ENCODE measurements around the gene MOCS2.

Gene MOCS2

GRCh38 chr5:53110156-53110555, 599 bp upstream of the MOCS2 start:
- Histone ChIP-seq H3K4me2 (ENCODE audit: low read depth, low read length, poor library complexity, severe bottlenecking) (peak overlapping the region; percentile 90), H3K4me3 (ENCODE audit: insufficient read depth, low read length, poor library complexity, severe bottlenecking) (peak overlapping the region; percentile 77), H3K27ac (ENCODE audit: low read depth, low read length) (no peak overlapping the region), H3K9ac (ENCODE audit: low read length) (peak overlapping the region; percentile 84), H3F3A (ENCODE audit: insufficient read depth) (0 out of 2 replicates have a peak, but pooled peaks cover 4% of the 10 kb centered on the region), H3K9me3 (ENCODE audit: insufficient read depth, low read length) (no peaks in the 10 kb centered on the region), H3K79me2 (ENCODE audit: insufficient read depth, low read length) (peaks cover 32% of the 10 kb centered on the region; the same call in 1 of the 2 replicates), H3K9me2 (replicated peaks; ENCODE audit: insufficient read depth, low read length) (no peaks in the 10 kb centered on the region), H2AFZ (ENCODE audit: low read depth, low read length, severe bottlenecking) (peak overlapping the region; percentile 83), H3K27me3 (ENCODE audit: low read length) (no peaks in the 10 kb centered on the region), H4K20me1 (ENCODE audit: low read depth, low read length) (no peaks in the 10 kb centered on the region), H3K36me3 (ENCODE audit: low read length) (0 out of 2 replicates have a peak, but pooled peaks cover 3% of the 10 kb centered on the region)
- no peak for TF ChIP-seq CTCF (IDR thresholded peaks at IDR 0.05; ENCODE audit: insufficient read depth, low read length, poor library complexity, severe bottlenecking)
- no peak for TF ChIP-seq EZH2phosphoT487 (conservative IDR thresholded peaks at IDR 0.05; ENCODE audit: low read length)

GRCh38 chr5:53109056-53109442, 508 bp downstream of the MOCS2 start:
- H3K27ac ChIP-seq (ENCODE audit: low read depth, low read length) = peak overlapping the region; percentile 49
- 0 out of 2 replicates have a peak, but pooled peaks cover 9% of the 10 kb centered on the region for H3K36me3 ChIP-seq (ENCODE audit: low read length)
- peak overlapping the region; percentile 77 for H3K4me3 ChIP-seq (ENCODE audit: insufficient read depth, low read length, poor library complexity, severe bottlenecking)
- H4K20me1 ChIP-seq (ENCODE audit: low read depth, low read length) = no peaks in the 10 kb centered on the region
- no peak for TF ChIP-seq EZH2phosphoT487 (conservative IDR thresholded peaks at IDR 0.05; ENCODE audit: low read length)
- TF ChIP-seq CTCF (IDR thresholded peaks at IDR 0.05; ENCODE audit: insufficient read depth, low read length, poor library complexity, severe bottlenecking) = no peak
- peaks cover 32% of the 10 kb centered on the region for H3K79me2 ChIP-seq (ENCODE audit: insufficient read depth, low read length)
- H3K4me2 ChIP-seq (ENCODE audit: low read depth, low read length, poor library complexity, severe bottlenecking) = peak overlapping the region; percentile 90
- no peaks in the 10 kb centered on the region for H3K9me3 ChIP-seq (ENCODE audit: insufficient read depth, low read length)
- no peaks in the 10 kb centered on the region for H3K27me3 ChIP-seq (ENCODE audit: low read length)
- peak overlapping the region; percentile 86 for H2AFZ ChIP-seq (ENCODE audit: low read depth, low read length, severe bottlenecking)
- no peaks in the 10 kb centered on the region for H3K9me2 ChIP-seq (replicated peaks; ENCODE audit: insufficient read depth, low read length)
- 0 out of 2 replicates have a peak, but pooled peaks cover 4% of the 10 kb centered on the region for H3F3A ChIP-seq (ENCODE audit: insufficient read depth)
- H3K9ac ChIP-seq (ENCODE audit: low read length) = peak overlapping the region; percentile 84

GRCh38 chr5:53105611-53106300, 3.8 kb downstream of the MOCS2 start:
- Histone ChIP-seq H3K9me2 (replicated peaks; ENCODE audit: insufficient read depth, low read length) (no peaks in the 10 kb centered on the region), H3K27me3 (ENCODE audit: low read length) (no peaks in the 10 kb centered on the region), H2AFZ (ENCODE audit: low read depth, low read length, severe bottlenecking) (no peak overlapping the region), H3K4me3 (ENCODE audit: insufficient read depth, low read length, poor library complexity, severe bottlenecking) (no peak overlapping the region), H3K27ac (ENCODE audit: low read depth, low read length) (no peak overlapping the region), H3K4me2 (ENCODE audit: low read depth, low read length, poor library complexity, severe bottlenecking) (no peak overlapping the region), H4K20me1 (ENCODE audit: low read depth, low read length) (no peaks in the 10 kb centered on the region), H3K9me3 (ENCODE audit: insufficient read depth, low read length) (no peaks in the 10 kb centered on the region), H3K36me3 (ENCODE audit: low read length) (peaks cover 22% of the 10 kb centered on the region; the same call in 1 of the 2 replicates), H3K9ac (ENCODE audit: low read length) (no peak overlapping the region), H3F3A (ENCODE audit: insufficient read depth) (no peaks in the 10 kb centered on the region), H3K79me2 (ENCODE audit: insufficient read depth, low read length) (peaks cover 32% of the 10 kb centered on the region)
- no peak for TF ChIP-seq EZH2phosphoT487 (conservative IDR thresholded peaks at IDR 0.05; ENCODE audit: low read length)
- TF ChIP-seq CTCF (IDR thresholded peaks at IDR 0.05; ENCODE audit: insufficient read depth, low read length, poor library complexity, severe bottlenecking) = no peak
